Endothelial cell of umbilical vein (primary cell): ENCODE data around the gene RIN2. TPM values are rescaled to one million over a fixed set of nuclear protein-coding genes. Genes with fewer than 3 reads are reported as not detected.

Source experiments
- BruUV-seq: library from RNA; stranded (reverse); fragments of 400-500 nt; replicated peaks from 2 replicates; lab custom pipeline; 2021; lab: Mats Ljungman, UMichigan
- CTCF ChIA-PET: fragments of 300-600, 350-600 bp; sonication (Branson Sonifier 250); formaldehyde crosslinking; loops from one replicate; lab custom pipeline; 2021; ENCODE audit warnings: antibody characterized with exemption, inconsistent platforms; lab: Charles Lee
- POLR2A ChIA-PET: fragments of 300-600, 350-600 bp; sonication (Branson Sonifier 250); formaldehyde crosslinking; loops from one replicate; lab custom pipeline; 2021; ENCODE audit warnings: antibody characterized with exemption, inconsistent platforms; lab: Charles Lee
- DNase-seq: peaks from one replicate; pipeline ENCODE4 v3.0.0-alpha.2; 2011; ENCODE audit warnings: low read depth, low spot score
- FAIRE-seq: peaks from 2 replicates; lab custom pipeline; 2011; peaks lifted over from hg19 to GRCh38; lab: Jason Lieb, UNC
- H2AFZ ChIP-seq: 2 replicates; pipeline ENCODE4 v1.6.0; 2012; ENCODE audit warnings: low read depth, low read length, control low read depth, inconsistent platforms
- H3K27ac ChIP-seq: 2 replicates; pipeline ENCODE4 v1.5.1; 2011; ENCODE audit warnings: low read depth, mild to moderate bottlenecking, control low read depth, low read length, moderate library complexity; ENCODE audit not compliant: insufficient read depth
- H3K27me3 ChIP-seq, 2 experiments: 2 replicates each; pipeline versions ENCODE4 v1.6.0 to v1.6.1; 2011; ENCODE audit warnings: low read length in 2 of 2, mixed read lengths in 1 of 2; ENCODE audit not compliant: control insufficient read depth in 2 of 2, insufficient read depth in 2 of 2
- H3K36me3 ChIP-seq, 2 experiments: 2 replicates in 1 of 2; 3 replicates in 1 of 2; pipeline ENCODE4 v1.5.1; 2011; ENCODE audit warnings: low read length in 2 of 2, mild to moderate bottlenecking in 1 of 2, moderate library complexity in 1 of 2; ENCODE audit not compliant: control insufficient read depth in 2 of 2, insufficient read depth in 2 of 2; ENCODE audit errors: extremely low read depth in 1 of 2
- H3K4me1 ChIP-seq: 3 replicates; pipeline ENCODE4 v1.5.1; 2011; ENCODE audit warnings: mild to moderate bottlenecking, low read length; ENCODE audit not compliant: control insufficient read depth, insufficient read depth; ENCODE audit errors: extremely low read depth
- H3K4me2 ChIP-seq: 2 replicates; pipeline ENCODE4 v1.6.1; 2011; ENCODE audit warnings: low read length, control low read depth, mixed read lengths; ENCODE audit not compliant: insufficient read depth
- H3K4me3 ChIP-seq, 3 experiments: fragments of 200-600 bp in 1 of 3; sonication (generic), shearing (Covaris generic) in 1 of 3; replicated peaks in 1 of 3; 2 replicates each; pipeline ENCODE4 v1.5.1; 2011 to 2016; ENCODE audit warnings: control low read depth in 3 of 3, low read length in 3 of 3, mild to moderate bottlenecking in 2 of 3, inconsistent platforms in 1 of 3, low read depth in 1 of 3, moderate library complexity in 1 of 3; ENCODE audit not compliant: insufficient read depth in 1 of 3
- H3K79me2 ChIP-seq: 2 replicates; pipeline ENCODE4 v1.6.0; 2012; ENCODE audit warnings: low read length, inconsistent platforms; ENCODE audit not compliant: control insufficient read depth, insufficient read depth
- H3K9ac ChIP-seq: replicated peaks from 2 replicates; pipeline ENCODE3; 2011; ENCODE audit warnings: low read length, control low read depth; ENCODE audit not compliant: insufficient read depth; ENCODE audit errors: extremely low read depth
- H3K9me1 ChIP-seq: replicated peaks from 3 replicates; pipeline ENCODE4 v1.6.0; 2011; ENCODE audit warnings: mild to moderate bottlenecking, low read length; ENCODE audit not compliant: control insufficient read depth, insufficient read depth; ENCODE audit errors: extremely low read depth
- H3K9me3 ChIP-seq: replicated peaks from 2 replicates; pipeline ENCODE4 v1.5.1; 2012; ENCODE audit warnings: low read length, inconsistent platforms; ENCODE audit not compliant: control insufficient read depth, insufficient read depth
- H4K20me1 ChIP-seq: replicated peaks from 2 replicates; pipeline ENCODE3; 2011; ENCODE audit warnings: mild to moderate bottlenecking, low read length; ENCODE audit not compliant: control insufficient read depth, insufficient read depth; ENCODE audit errors: extremely low read depth
- EZH2 ChIP-seq: IDR thresholded peaks from 2 replicates; pipeline ENCODE4 v1.6.1; 2012; ENCODE audit warnings: borderline replicate concordance, low read depth, mild to moderate bottlenecking, moderate library complexity, low read length, inconsistent platforms; ENCODE audit not compliant: severe bottlenecking
- FOS ChIP-seq: IDR thresholded peaks from 2 replicates; pipeline ENCODE4 v1.6.1; 2011; ENCODE audit warnings: mild to moderate bottlenecking, low read length, moderate library complexity, borderline replicate concordance; ENCODE audit not compliant: insufficient read depth
- GATA2 ChIP-seq: IDR thresholded peaks from 2 replicates; pipeline ENCODE4 v1.7.0; 2011; ENCODE audit warnings: low read depth, mild to moderate bottlenecking, moderate library complexity, mixed read lengths, low read length; ENCODE audit not compliant: insufficient read length, insufficient read depth
- JUN ChIP-seq: IDR thresholded peaks from 2 replicates; pipeline ENCODE4 v1.6.1; 2011; ENCODE audit warnings: borderline replicate concordance, low read depth; ENCODE audit not compliant: insufficient read length, insufficient read depth
- MAX ChIP-seq: IDR thresholded peaks from 2 replicates; pipeline ENCODE4 v1.6.1; 2011; ENCODE audit not compliant: insufficient read depth, insufficient read length
- MYC ChIP-seq: IDR thresholded peaks from one replicate; pipeline ENCODE4 v1.6.1; 2011; ENCODE audit warnings: mild to moderate bottlenecking, low read depth, low read length
- POLR2A ChIP-seq: IDR thresholded peaks from 2 replicates; pipeline ENCODE4 v1.6.1; 2012; ENCODE audit warnings: low read depth, mild to moderate bottlenecking, control low read depth, low read length
- POLR2AphosphoS5 ChIP-seq: IDR thresholded peaks from 2 replicates; pipeline ENCODE4 v1.6.1; 2012; ENCODE audit warnings: low read depth, mild to moderate bottlenecking, control low read depth, low read length, moderate library complexity; ENCODE audit not compliant: insufficient read depth
- dilution Hi-C: fragments of 300-500 bp; cut with MboI; formaldehyde crosslinking; loops from one replicate; pipeline ENCODE4 v1.15.0; 2019; ENCODE audit warnings: low sequenced_read_pairs; ENCODE audit not compliant: extremely low pct_ligation_motif_present
- intact Hi-C: fragments of 100-400 bp; cut with micrococcal nuclease; formaldehyde crosslinking; loops from one replicate; pipeline ENCODE4 v1.10.0; 2022
- polyA plus RNA-seq, 4 experiments: library from polyadenylated mRNA; depleted of rRNA in 3 of 4; stranded (reverse) in 3 of 4; unstranded in 1 of 4; fragments of >200 nt; gene quantifications; 2 replicates each; pipeline versions ENCODE4 v1.2.1 to v1.2.3, GENCODE V29; 2011 to 2012; ENCODE audit warnings: missing spikeins in 1 of 4
- total RNA-seq: library from RNA; stranded (reverse); gene quantifications from 2 replicates; pipeline ENCODE4 v1.2.3, GENCODE V29; 2021
- TF ChIP-seq, protein P1 (sequence below), 2 donors: IDR thresholded peaks; 1 replicate in 1 of 2; 2 replicates in 1 of 2; pipeline ENCODE4 v1.5.1; 2011; ENCODE audit warnings: low read length in 2 of 2, mild to moderate bottlenecking in 2 of 2, moderate library complexity in 2 of 2, control low read depth in 1 of 2, inconsistent platforms in 1 of 2, low read depth in 1 of 2; ENCODE audit not compliant: insufficient read depth in 1 of 2; ENCODE audit errors: extremely low read depth in 1 of 2

Gene RIN2
- total and polyA plus RNA-seq, 2 donors (not counting 3 experiments of a cell fraction or from before 2014, with no cell fraction given): 22.6 to 119 TPM

DNA sequence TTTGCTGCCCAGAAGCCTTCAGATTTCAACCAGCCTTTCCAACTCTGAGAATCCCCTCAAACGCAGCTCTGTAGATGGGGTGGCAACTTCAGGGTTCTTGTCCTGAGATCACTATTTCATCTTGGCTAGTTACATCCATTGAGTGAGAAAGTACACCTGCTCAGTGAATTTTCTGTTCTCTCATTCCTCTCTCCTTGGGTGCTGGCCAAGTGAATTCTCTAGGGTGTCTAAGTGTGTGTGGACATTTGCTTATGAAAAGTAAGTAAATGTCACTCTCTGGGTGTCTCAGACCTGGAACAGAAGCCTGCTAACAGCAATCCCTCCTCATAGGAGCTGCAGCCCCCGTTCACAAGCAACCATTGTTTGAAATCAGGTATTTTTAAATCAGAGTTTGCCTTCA, 3.8 kb downstream of the RIN2 start:
- no peak overlapping the region for H3K9ac ChIP-seq
- no peak overlapping the region for H3K27ac ChIP-seq
- TF ChIP-seq POLR2A: no peak
- no peak overlapping the region for H3K4me3 ChIP-seq
- FAIRE-seq (no peak), DNase-seq (no peak)
- no peaks in the 10 kb centered on the region for H3K9me3 ChIP-seq
- H3K27me3 ChIP-seq: no peaks in the 10 kb centered on the region
- no peaks in the 10 kb centered on the region for H3K36me3 ChIP-seq
- intact Hi-C loops: no loop called here
- H3K4me1 ChIP-seq: peaks cover 16% of the 10 kb centered on the region
- H3K4me2 ChIP-seq: no peak overlapping the region
- H3K79me2 ChIP-seq: no peaks in the 10 kb centered on the region
- ChIA-PET POLR2A (no interaction called here), CTCF (no interaction called here)
- no peaks in the 10 kb centered on the region for H4K20me1 ChIP-seq
- no peak overlapping the region for H2AFZ ChIP-seq
- dilution Hi-C loops: no loop called here
- no peaks in the 10 kb centered on the region for H3K9me1 ChIP-seq
- no TSS peak for BruUV-seq

DNA sequence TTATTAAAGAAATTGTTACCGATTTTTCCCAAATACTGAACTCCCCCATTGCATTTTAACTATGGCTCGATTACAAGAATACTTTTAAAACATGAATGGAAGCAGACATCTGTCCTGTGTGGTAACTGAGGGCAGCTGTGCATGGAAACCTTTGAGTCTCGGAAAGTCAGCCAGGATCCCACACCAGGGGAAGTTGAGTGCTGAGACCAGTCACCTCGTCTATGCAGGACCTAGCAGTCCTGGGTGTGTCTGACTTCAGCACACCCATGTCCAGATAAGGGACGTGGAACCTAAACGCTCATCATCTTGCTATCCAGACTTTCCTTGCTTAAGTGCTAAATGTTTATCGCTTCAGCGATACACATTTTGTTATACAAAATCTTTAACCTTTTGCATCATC, 6.1 kb downstream of the RIN2 start:
- Histone ChIP-seq H3K4me1 (peaks cover under 1% of the 10 kb centered on the region), H3K9me1 (no peaks in the 10 kb centered on the region), H3K9me3 (no peaks in the 10 kb centered on the region), H3K36me3 (no peaks in the 10 kb centered on the region), H3K27ac (no peak overlapping the region), H3K9ac (no peak overlapping the region), H4K20me1 (no peaks in the 10 kb centered on the region), H3K27me3 (no peaks in the 10 kb centered on the region), H3K79me2 (no peaks in the 10 kb centered on the region), H3K4me3 (no peak overlapping the region), H3K4me2 (no peak overlapping the region), H2AFZ (no peak overlapping the region)
- dilution Hi-C loops (no loop called here), intact Hi-C loops (no loop called here)
- TF ChIP-seq FOS: no peak
- no peak for TF ChIP-seq MAX
- TF ChIP-seq EZH2: no peak
- TF ChIP-seq MYC: no peak
- TF ChIP-seq POLR2A: no peak
- TF ChIP-seq POLR2AphosphoS5: no peak
- TF ChIP-seq, protein P1, sequence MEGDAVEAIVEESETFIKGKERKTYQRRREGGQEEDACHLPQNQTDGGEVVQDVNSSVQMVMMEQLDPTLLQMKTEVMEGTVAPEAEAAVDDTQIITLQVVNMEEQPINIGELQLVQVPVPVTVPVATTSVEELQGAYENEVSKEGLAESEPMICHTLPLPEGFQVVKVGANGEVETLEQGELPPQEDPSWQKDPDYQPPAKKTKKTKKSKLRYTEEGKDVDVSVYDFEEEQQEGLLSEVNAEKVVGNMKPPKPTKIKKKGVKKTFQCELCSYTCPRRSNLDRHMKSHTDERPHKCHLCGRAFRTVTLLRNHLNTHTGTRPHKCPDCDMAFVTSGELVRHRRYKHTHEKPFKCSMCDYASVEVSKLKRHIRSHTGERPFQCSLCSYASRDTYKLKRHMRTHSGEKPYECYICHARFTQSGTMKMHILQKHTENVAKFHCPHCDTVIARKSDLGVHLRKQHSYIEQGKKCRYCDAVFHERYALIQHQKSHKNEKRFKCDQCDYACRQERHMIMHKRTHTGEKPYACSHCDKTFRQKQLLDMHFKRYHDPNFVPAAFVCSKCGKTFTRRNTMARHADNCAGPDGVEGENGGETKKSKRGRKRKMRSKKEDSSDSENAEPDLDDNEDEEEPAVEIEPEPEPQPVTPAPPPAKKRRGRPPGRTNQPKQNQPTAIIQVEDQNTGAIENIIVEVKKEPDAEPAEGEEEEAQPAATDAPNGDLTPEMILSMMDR (IDR thresholded peaks at IDR 0.05; ENCODE audit: extremely low read depth in 1 of 2, insufficient read depth in 1 of 2, low read depth in 1 of 2, low read length in 2 of 2): no peak
- TF ChIP-seq GATA2: no peak
- TF ChIP-seq JUN: no peak
- CTCF ChIA-PET: interaction anchor here (1.4 kb wide), 1 partner anchor 9 kb away, joined by 3 read pairs; no protein-coding TSS in a partner anchor
- POLR2A ChIA-PET: interaction anchor here (0.6 kb wide), 2 partner anchors 64 to 217 kb away, joined by 3 to 6 read pairs; no protein-coding TSS in a partner anchor
- FAIRE-seq: no peak
- DNase-seq: no peak
- BruUV-seq: no TSS peak
